Neutrophil (primary cell): ENCODE measurements around the gene ZNRF2.
"Not testable (repeated sequence)": the region's sequence is repeated elsewhere in the genome, so short reads cannot be mapped to it uniquely, and the experiment has no call there.

Experiments
- H3K27ac ChIP-seq: fragments of 200-600 bp; sonication (generic); 2 replicates; pipeline ENCODE4 v1.5.1; 2016; ENCODE audit warnings: mild to moderate bottlenecking, moderate library complexity
- H3K27me3 ChIP-seq: fragments of 200-600 bp; sonication (generic); 2 replicates; pipeline ENCODE4 v1.6.0; 2016; ENCODE audit warnings: mild to moderate bottlenecking
- H3K36me3 ChIP-seq: fragments of 200-600 bp; sonication (generic); 2 replicates; pipeline ENCODE4 v1.5.1; 2017
- H3K4me1 ChIP-seq, 2 experiments: fragments of 200-600 bp in 1 of 2; sonication (generic) in 1 of 2; 1 replicate in 1 of 2; 2 replicates in 1 of 2; pipeline versions ENCODE4 v1.5.1 to v1.6.1; 2013 to 2016; ENCODE audit warnings: low read depth in 1 of 2, low read length in 1 of 2, mild to moderate bottlenecking in 1 of 2, moderate library complexity in 1 of 2; ENCODE audit not compliant: control insufficient read depth in 1 of 2, insufficient read depth in 1 of 2
- H3K4me3 ChIP-seq, 2 experiments: fragments of 200-600 bp in 1 of 2; sonication (generic) in 1 of 2; 1 replicate in 1 of 2; 2 replicates in 1 of 2; pipeline ENCODE4 v1.5.1; 2013 to 2016; ENCODE audit warnings: low read depth in 1 of 2, low read length in 1 of 2, mild to moderate bottlenecking in 1 of 2, moderate library complexity in 1 of 2
- H3K9me3 ChIP-seq: fragments of 200-600 bp; sonication (generic); 2 replicates; pipeline ENCODE4 v1.5.1; 2016
- CTCF ChIP-seq: fragments of 200-600 bp; sonication (generic); IDR thresholded peaks from 2 replicates; pipeline ENCODE4 v1.5.1; 2016; ENCODE audit warnings: antibody characterized with exemption

ZNRF2 gene

GRCh38 chr7:30264052-30264451 lies 20.3 kb upstream of the ZNRF2 start:
- H3K27ac ChIP-seq: no peak overlapping the region
- no peaks in the 10 kb centered on the region for H3K27me3 ChIP-seq
- H3K4me1 ChIP-seq: no peaks in the 10 kb centered on the region
- TF ChIP-seq CTCF: no peak
- H3K36me3 ChIP-seq: no peaks in the 10 kb centered on the region
- no peaks in the 10 kb centered on the region for H3K9me3 ChIP-seq
- H3K4me3 ChIP-seq: no peak overlapping the region

- H3K4me1 ChIP-seq, H3K27ac ChIP-seq, H3K36me3 ChIP-seq, H3K27me3 ChIP-seq, H3K4me3 ChIP-seq, H3K9me3 ChIP-seq: not testable (repeated sequence)
Measured at GRCh38 chr7:30265189-30265588, 19.2 kb upstream of the ZNRF2 start.

GRCh38 chr7:30266686-30267085 lies 17.7 kb upstream of the ZNRF2 start:
- Histone ChIP-seq H3K9me3 (no peaks in the 10 kb centered on the region), H3K27ac (no peak overlapping the region), H3K36me3 (no peaks in the 10 kb centered on the region), H3K27me3 (no peaks in the 10 kb centered on the region), H3K4me3 (no peak overlapping the region), H3K4me1 (no peaks in the 10 kb centered on the region)
- TF ChIP-seq CTCF: no peak

GRCh38 chr7:30268586-30268985 lies 15.8 kb upstream of the ZNRF2 start:
- Histone ChIP-seq H3K4me3 (no peak overlapping the region), H3K4me1 (no peaks in the 10 kb centered on the region), H3K27me3 (no peaks in the 10 kb centered on the region), H3K9me3 (no peaks in the 10 kb centered on the region), H3K36me3 (no peaks in the 10 kb centered on the region), H3K27ac (no peak overlapping the region)
- TF ChIP-seq CTCF: no peak

GRCh38 chr7:30269490-30269889 lies 14.9 kb upstream of the ZNRF2 start:
- no peaks in the 10 kb centered on the region for H3K9me3 ChIP-seq
- no peak overlapping the region for H3K27ac ChIP-seq
- no peaks in the 10 kb centered on the region for H3K4me1 ChIP-seq
- no peak overlapping the region for H3K4me3 ChIP-seq
- H3K27me3 ChIP-seq: no peaks in the 10 kb centered on the region
- no peaks in the 10 kb centered on the region for H3K36me3 ChIP-seq
- TF ChIP-seq CTCF: no peak

GRCh38 chr7:30270921-30271320 lies 13.5 kb upstream of the ZNRF2 start:
- no peak overlapping the region for H3K27ac ChIP-seq
- H3K4me3 ChIP-seq: no peak overlapping the region
- H3K27me3 ChIP-seq: no peaks in the 10 kb centered on the region
- no peaks in the 10 kb centered on the region for H3K9me3 ChIP-seq
- no peak for TF ChIP-seq CTCF
- no peaks in the 10 kb centered on the region for H3K36me3 ChIP-seq
- no peaks in the 10 kb centered on the region for H3K4me1 ChIP-seq
